IMR-90 (cell line): ENCODE results near the gene CALHM1. TPM values are rescaled to one million over a fixed set of nuclear protein-coding genes. Genes with fewer than 3 reads are reported as not detected.

Experiments
- ATAC-seq: fragments of 200-7000 bp; cut with Tn5 transposase; 2 replicates; pipeline ENCODE4 v1.9.1; 2020; ENCODE audit warnings: low read depth, mild to moderate bottlenecking, moderate library complexity
- BruUV-seq: library from RNA; stranded (reverse); fragments of 400-500 nt; replicated peaks from 2 replicates; lab custom pipeline; 2021; lab: Mats Ljungman, UMichigan
- CTCF ChIA-PET: fragments of 300-600 bp; formaldehyde crosslinking; extraction: SDS; loops from one replicate; lab custom pipeline; 2021; ENCODE audit warnings: antibody characterized with exemption; lab: Yijun Ruan, JAX
- POLR2A ChIA-PET: fragments of 300-600 bp; sonication (Branson Sonifier 250); formaldehyde crosslinking; loops from one replicate; lab custom pipeline; 2022; ENCODE audit warnings: antibody characterized with exemption; ENCODE audit not compliant: unreplicated experiment; lab: Charles Lee
- DNase-seq: peaks from one replicate; pipeline ENCODE4 v3.0.0; 2013
- H2AFZ ChIP-seq: replicated peaks from 2 replicates; pipeline ENCODE3; 2013; ENCODE audit warnings: low read length, mild to moderate bottlenecking; ENCODE audit not compliant: poor library complexity
- H2AK5ac ChIP-seq: 2 replicates; pipeline ENCODE4 v1.6.1; 2013; ENCODE audit warnings: low read depth, low read length, inconsistent platforms
- H2AK9ac ChIP-seq: replicated peaks from 2 replicates; pipeline ENCODE3; 2013; ENCODE audit warnings: mild to moderate bottlenecking, low read depth, low read length, moderate library complexity; ENCODE audit not compliant: poor library complexity
- H2BK120ac ChIP-seq: 2 replicates; pipeline ENCODE4 v1.6.1; 2013; ENCODE audit warnings: low read depth, low read length, inconsistent platforms
- H2BK15ac ChIP-seq: 3 replicates; pipeline ENCODE4 v1.6.1; 2013; ENCODE audit warnings: low read depth, low read length, inconsistent platforms
- H2BK20ac ChIP-seq: 2 replicates; pipeline ENCODE4 v1.6.1; 2013; ENCODE audit warnings: low read depth, mild to moderate bottlenecking, inconsistent platforms, low read length, moderate library complexity
- H2BK5ac ChIP-seq: 2 replicates; pipeline ENCODE4 v1.6.1; 2013; ENCODE audit warnings: mild to moderate bottlenecking, low read depth, low read length, inconsistent platforms; ENCODE audit not compliant: poor library complexity, severe bottlenecking
- H3K14ac ChIP-seq: replicated peaks from 2 replicates; pipeline ENCODE4 v1.6.1; 2013; ENCODE audit warnings: low read depth, low read length, inconsistent platforms
- H3K18ac ChIP-seq: 2 replicates; pipeline ENCODE4 v1.6.1; 2013; ENCODE audit warnings: low read depth, low read length, control low read depth
- H3K23ac ChIP-seq: 2 replicates; pipeline ENCODE4 v1.6.1; 2013; ENCODE audit warnings: low read depth, low read length, inconsistent platforms
- H3K27ac ChIP-seq: 2 replicates; pipeline ENCODE4 v1.5.1; 2013; ENCODE audit warnings: mild to moderate bottlenecking, control low read depth, low read length; ENCODE audit not compliant: insufficient read depth
- H3K27me3 ChIP-seq: 2 replicates; pipeline ENCODE4 v1.6.1; 2013; ENCODE audit warnings: low read length; ENCODE audit not compliant: control insufficient read depth, insufficient read depth
- H3K36me3 ChIP-seq: 2 replicates; pipeline ENCODE4 v1.6.1; 2013; ENCODE audit warnings: low read length, mixed read lengths; ENCODE audit not compliant: control insufficient read depth, insufficient read depth
- H3K4ac ChIP-seq: 2 replicates; pipeline ENCODE4 v1.6.1; 2013; ENCODE audit warnings: low read depth, low read length, inconsistent platforms
- H3K4me1 ChIP-seq: 2 replicates; pipeline ENCODE4 v1.6.1; 2013; ENCODE audit warnings: low read length, mixed read lengths; ENCODE audit not compliant: control insufficient read depth, insufficient read depth
- H3K4me2 ChIP-seq: 2 replicates; pipeline ENCODE4 v1.6.1; 2013; ENCODE audit warnings: low read depth, mild to moderate bottlenecking, control low read depth, low read length, moderate library complexity
- H3K4me3 ChIP-seq: 2 replicates; pipeline ENCODE4 v1.5.1; 2013; ENCODE audit warnings: low read depth, mild to moderate bottlenecking, control low read depth, low read length, moderate library complexity; ENCODE audit not compliant: insufficient read depth
- H3K56ac ChIP-seq: 2 replicates; pipeline ENCODE4 v1.6.1; 2013; ENCODE audit warnings: low read length, inconsistent platforms; ENCODE audit not compliant: insufficient read depth; ENCODE audit errors: extremely low read depth
- H3K79me1 ChIP-seq, 2 experiments: 2 replicates each; pipeline ENCODE4 v1.6.1; 2013; ENCODE audit warnings: low read length in 2 of 2, inconsistent platforms in 1 of 2, low read depth in 1 of 2
- H3K9ac ChIP-seq: 2 replicates; pipeline ENCODE4 v1.6.1; 2013; ENCODE audit warnings: low read depth, low read length, control low read depth
- H3K9me1 ChIP-seq: 2 replicates; pipeline ENCODE4 v1.6.1; 2013; ENCODE audit warnings: low read length, inconsistent platforms; ENCODE audit not compliant: insufficient read depth
- H3K9me3 ChIP-seq: 2 replicates; pipeline ENCODE4 v1.6.1; 2013; ENCODE audit warnings: low read length; ENCODE audit not compliant: control insufficient read depth, insufficient read depth
- H4K20me1 ChIP-seq: 2 replicates; pipeline ENCODE4 v1.6.1; 2013; ENCODE audit warnings: low read length, inconsistent platforms; ENCODE audit not compliant: insufficient read depth
- H4K5ac ChIP-seq: 2 replicates; pipeline ENCODE4 v1.6.1; 2013; ENCODE audit warnings: mild to moderate bottlenecking, low read depth, low read length, control low read depth
- H4K8ac ChIP-seq, 2 experiments: 2 replicates each; pipeline ENCODE4 v1.6.1; 2013; ENCODE audit warnings: low read depth in 2 of 2, low read length in 2 of 2, control low read depth in 1 of 2, inconsistent platforms in 1 of 2
- H4K91ac ChIP-seq: 2 replicates; pipeline ENCODE4 v1.6.1; 2013; ENCODE audit warnings: low read depth, low read length, inconsistent platforms; ENCODE audit not compliant: insufficient read depth
- BHLHE40 ChIP-seq: fragments of 150-350 bp; IDR thresholded peaks from 2 replicates; pipeline ENCODE4 v1.6.1; 2016; ENCODE audit warnings: mild to moderate bottlenecking, low read depth, low read length
- CEBPB ChIP-seq: IDR thresholded peaks from 2 replicates; pipeline ENCODE4 v1.6.1; 2012; ENCODE audit warnings: low read depth, low read length, improper control_type of control experiment
- FOS ChIP-seq: fragments of 150-350 bp; IDR thresholded peaks from 2 replicates; pipeline ENCODE4 v1.6.1; 2016; ENCODE audit warnings: low read depth, low read length
- MAFK ChIP-seq: IDR thresholded peaks from 2 replicates; pipeline ENCODE4 v1.6.1; 2012; ENCODE audit warnings: low read depth, low read length, improper control_type of control experiment
- MAZ ChIP-seq: IDR thresholded peaks from 2 replicates; pipeline ENCODE4 v1.6.1; 2012; ENCODE audit warnings: low read depth, mild to moderate bottlenecking, low read length, improper control_type of control experiment, moderate library complexity, borderline replicate concordance
- MXI1 ChIP-seq: IDR thresholded peaks from 2 replicates; pipeline ENCODE4 v1.6.1; 2012; ENCODE audit warnings: low read depth, mild to moderate bottlenecking, low read length, moderate library complexity, borderline replicate concordance
- NFE2L2 ChIP-seq: fragments of 150-350 bp; IDR thresholded peaks from 2 replicates; pipeline ENCODE4 v1.6.1; 2016; ENCODE audit warnings: low read depth, mild to moderate bottlenecking, low read length
- POLR2A ChIP-seq: IDR thresholded peaks from 2 replicates; pipeline ENCODE4 v1.6.1; 2012; ENCODE audit warnings: mild to moderate bottlenecking, low read depth, low read length
- RCOR1 ChIP-seq: IDR thresholded peaks from 2 replicates; pipeline ENCODE4 v1.6.1; 2012; ENCODE audit warnings: mild to moderate bottlenecking, low read length, improper control_type of control experiment; ENCODE audit not compliant: insufficient replicate concordance
- RFX5 ChIP-seq: IDR thresholded peaks from 2 replicates; pipeline ENCODE4 v1.8.0; 2012; ENCODE audit warnings: low read depth, mild to moderate bottlenecking, low read length, moderate library complexity
- SMC3 ChIP-seq: fragments of 150-350 bp; IDR thresholded peaks from 2 replicates; pipeline ENCODE4 v1.6.1; 2016; ENCODE audit warnings: low read depth, mild to moderate bottlenecking, antibody characterized with exemption, low read length, moderate library complexity
- USF2 ChIP-seq: fragments of 150-350 bp; IDR thresholded peaks from 2 replicates; pipeline ENCODE4 v1.6.1; 2017; ENCODE audit warnings: mild to moderate bottlenecking, antibody characterized with exemption, low read length, low read depth
- WGBS, 2 experiments: methylation state at CpG; one replicate each; pipeline versions ENCODE4 v1.1.5 to v1.1.7; 2013; ENCODE audit warnings: missing lambda C conversion rate in 2 of 2; ENCODE audit not compliant: insufficient read length in 1 of 2; ENCODE audit errors: extremely low coverage in 2 of 2; 5-methylcytosine and 5-hydroxymethylcytosine counted together
- dilution Hi-C: fragments of 300-500 bp; cut with HindIII; formaldehyde crosslinking; loops from one replicate; pipeline ENCODE4 v1.14.3; 2018; ENCODE audit warnings: low sequenced_read_pairs; ENCODE audit not compliant: unreplicated experiment
- in situ Hi-C: fragments of 300-500 bp; cut with MboI; formaldehyde crosslinking; loops from 3 replicates; pipeline ENCODE4 v1.14.3; 2019; ENCODE audit warnings: low sequenced_read_pairs, inconsistent platforms, mixed read lengths
- intact Hi-C: fragments of 100-400 bp; cut with micrococcal nuclease; formaldehyde crosslinking; loops from 2 replicates; pipeline ENCODE4 v1.10.0; 2022
- polyA plus RNA-seq, 3 experiments: library from polyadenylated mRNA; depleted of rRNA; stranded (reverse); fragments of >200 nt; gene quantifications; 2 replicates each; pipeline ENCODE4 v1.2.3, GENCODE V29; 2012; ENCODE audit warnings: low replicate concordance in 1 of 3
- total RNA-seq: library from RNA; depleted of rRNA; stranded (reverse); fragments of >200 nt; gene quantifications from 2 replicates; pipeline ENCODE4 v1.2.3, GENCODE V29; 2012

The CALHM1 gene
- total and polyA plus RNA-seq, 2 of the 4 experiments (the other 2 are of a cell fraction), result not detected

GRCh38 chr10:103492655-103493261 is 34.1 kb upstream of the CALHM1 start (continued):
- TF ChIP-seq NFE2L2, result no peak

GRCh38 chr10:103491729-103492364 is 33.1 kb upstream of the CALHM1 start:
- H3K56ac ChIP-seq, result no peak overlapping the region
- TF ChIP-seq BHLHE40 (peak; percentile 87; the same call in 1 of the 2 replicates), CEBPB (no peak), POLR2A (no peak), SMC3 (no peak), RFX5 (no peak), USF2 (peak; percentile 93), RCOR1 (peak; percentile 79), NFE2L2 (no peak), MAZ (peak; percentile 36; the same call in 1 of the 2 replicates), FOS (peak; percentile 79), MXI1 (peak; percentile 39; the same call in 1 of the 2 replicates), MAFK (no peak)
- H3K14ac ChIP-seq, result no peak overlapping the region
- peak; percentile 81 for ATAC-seq
- H3K23ac ChIP-seq, result no peak overlapping the region
- H3K9me1 ChIP-seq, result peaks cover 9% of the 10 kb centered on the region; the same call in 1 of the 2 replicates
- peak overlapping the region; percentile 33 for H2AK9ac ChIP-seq
- intact Hi-C loops (no loop called here), dilution Hi-C loops (no loop called here), in situ Hi-C loops (loop anchor here (10.0 kb wide), 1 partner anchor 193 kb away; no protein-coding TSS in a partner anchor)
- no peak overlapping the region for H4K8ac ChIP-seq
- BruUV-seq, result no TSS peak
- H2BK120ac ChIP-seq, result no peak overlapping the region
- H4K5ac ChIP-seq, result no peak overlapping the region
- peak overlapping the region; percentile 7; the same call in 1 of the 2 replicates for H3K4ac ChIP-seq
- no peaks in the 10 kb centered on the region for H3K79me1 ChIP-seq
- no peak overlapping the region for H4K91ac ChIP-seq
- peak overlapping the region; percentile 68 for H2AFZ ChIP-seq
- H3K18ac ChIP-seq, result no peak overlapping the region
- no peak overlapping the region for H2BK5ac ChIP-seq
- H3K9ac ChIP-seq, result no peak overlapping the region
- H2BK20ac ChIP-seq, result no peak overlapping the region
- ChIA-PET POLR2A (no interaction called here), CTCF (no interaction called here)
- peak overlapping the region; percentile 21; the same call in 1 of the 2 replicates for H2AK5ac ChIP-seq
- H3K36me3 ChIP-seq, result no peaks in the 10 kb centered on the region
- H3K4me1 ChIP-seq, result peaks cover 19% of the 10 kb centered on the region
- 25% methylated on average over 4 of the region's 7 CpGs; no CpG with 5 or more reads in 1 of the 2 experiments for WGBS, 2 experiments
- H3K27ac ChIP-seq, result no peak overlapping the region
- H3K4me3 ChIP-seq, result no peak overlapping the region
- peaks cover 55% of the 10 kb centered on the region for H3K27me3 ChIP-seq
- H3K4me2 ChIP-seq, result peak overlapping the region; percentile 6; the same call in 1 of the 2 replicates
- H4K20me1 ChIP-seq, result peaks cover 16% of the 10 kb centered on the region; the same call in 1 of the 2 replicates
- no peak overlapping the region for H2BK15ac ChIP-seq
- DNase-seq, result peak; percentile 98
- H3K9me3 ChIP-seq, result no peaks in the 10 kb centered on the region
